Hematopoietic multipotent progenitor cell treated with erythropoietin and hydrocortisone succinate and interleukin-3 and kit ligand, for 4 days (in vitro differentiated cells): Measurements from ENCODE around the gene ARID5B.

ENCODE experiments used
- DNase-seq: peaks from one replicate; pipeline ENCODE4 v3.0.0-alpha.2; 2015

The ARID5B gene

GRCh38 chr10:61992059-61992460 is 90.6 kb downstream of the ARID5B start:
- DNase-seq: no peak

DNA sequence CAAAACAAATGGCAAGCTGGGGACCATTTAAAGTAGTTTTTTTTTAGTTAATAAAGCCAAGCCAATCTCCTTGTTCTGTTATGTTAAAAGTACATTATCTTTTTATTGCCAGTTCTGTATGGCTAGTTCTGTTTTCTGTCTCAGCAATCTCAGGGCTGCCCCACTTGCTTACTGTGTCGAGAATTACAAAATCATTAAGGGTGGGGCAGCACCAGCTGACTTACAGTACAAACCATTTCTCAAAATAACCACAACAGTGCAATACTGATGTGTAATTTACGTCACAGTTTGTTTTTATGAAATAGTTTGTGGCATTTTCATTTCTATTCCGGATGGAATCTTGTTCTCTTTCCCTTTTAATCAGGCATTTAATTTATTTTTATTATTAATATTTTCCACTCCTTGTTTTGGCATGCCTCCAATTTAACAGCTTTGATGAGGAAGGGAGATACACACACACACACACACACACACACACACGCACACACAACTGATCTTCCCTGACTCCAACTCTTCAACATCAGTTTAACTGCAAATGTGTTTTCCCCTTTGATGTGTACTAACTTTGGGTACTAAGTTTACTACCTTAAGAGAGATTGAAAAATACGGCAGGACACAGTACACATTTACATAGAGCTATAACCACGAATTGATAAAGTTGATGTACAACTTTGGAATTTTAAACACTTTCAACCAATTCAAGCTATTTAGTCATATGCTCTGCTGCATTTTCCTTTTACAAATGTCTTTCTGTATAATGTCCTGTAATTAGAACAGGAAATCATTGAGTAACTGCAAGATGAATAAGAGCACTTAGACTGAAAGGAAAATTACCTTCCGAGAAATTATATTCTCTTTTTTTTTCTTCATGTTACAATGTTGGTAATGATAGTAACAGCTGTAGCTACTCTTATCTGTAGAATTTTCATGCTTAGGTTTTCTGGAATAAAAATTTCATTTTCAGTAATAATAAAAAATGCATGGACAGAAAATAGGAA is 91.5 kb downstream of the ARID5B start:
- DNase-seq: peak; percentile 86

DNA sequence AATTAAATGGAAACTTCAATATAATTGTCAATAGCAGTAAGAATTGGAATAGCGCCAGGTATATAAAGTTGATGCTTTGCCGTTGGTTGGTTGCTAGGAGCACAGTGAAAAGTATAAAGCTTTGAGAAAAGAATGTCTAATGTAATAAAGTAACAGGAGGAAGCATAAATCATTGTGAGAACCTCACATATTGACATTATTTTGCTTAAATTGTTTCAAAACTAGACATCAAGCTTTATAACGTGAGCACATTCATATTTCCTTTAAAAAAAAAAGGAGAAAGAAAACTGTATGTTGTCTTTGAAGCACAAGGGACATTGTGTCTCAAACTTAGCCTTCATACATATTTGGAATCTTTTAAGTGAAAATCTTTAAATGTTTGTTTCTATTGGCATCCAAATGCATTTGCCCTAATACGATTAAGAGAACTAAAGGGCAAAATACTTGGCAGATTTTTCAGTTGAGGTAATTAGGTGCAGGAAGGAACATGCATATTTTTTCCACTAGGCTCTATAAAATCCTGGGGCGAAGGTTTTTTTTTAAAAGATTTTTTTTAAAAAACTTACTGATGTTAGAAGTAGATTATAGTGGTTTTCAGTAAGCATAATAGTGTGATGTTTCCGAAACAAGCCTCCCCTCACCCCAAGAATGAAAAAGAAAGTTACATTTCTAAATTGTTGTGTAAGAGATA is 92.4 kb downstream of the ARID5B start:
- no peak for DNase-seq

GRCh38 chr10:61994405-61995219 is 93.1 kb downstream of the ARID5B start:
- DNase-seq: no peak

GRCh38 chr10:61995220-61995503 is 93.7 kb downstream of the ARID5B start:
- DNase-seq: no peak

DNA sequence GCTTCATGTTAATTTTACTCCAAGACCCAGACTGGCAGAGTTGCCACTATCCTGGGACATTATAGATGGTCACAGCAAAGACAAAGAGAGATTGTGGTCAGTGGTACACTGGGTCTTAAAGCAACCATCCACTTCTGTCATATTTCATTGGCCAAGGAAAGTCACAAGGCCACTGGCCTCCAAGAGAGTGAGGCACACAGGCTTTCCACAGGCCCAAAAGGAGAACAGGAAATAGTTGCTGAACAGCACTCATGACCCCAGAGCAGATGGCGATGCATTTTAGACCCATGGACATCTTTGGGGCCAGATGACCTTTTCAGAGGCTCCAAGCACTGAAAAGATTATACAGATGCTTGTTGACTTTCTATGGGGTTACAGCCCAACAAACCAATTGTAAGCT is 97.4 kb downstream of the ARID5B start:
- no peak for DNase-seq

- DNase-seq: no peak
Observed at GRCh38 chr10:62000037-62000603, 98.6 kb downstream of the ARID5B start.

- no peak for DNase-seq
Observed at GRCh38 chr10:62000726-62001125, 99.2 kb downstream of the ARID5B start.

DNA sequence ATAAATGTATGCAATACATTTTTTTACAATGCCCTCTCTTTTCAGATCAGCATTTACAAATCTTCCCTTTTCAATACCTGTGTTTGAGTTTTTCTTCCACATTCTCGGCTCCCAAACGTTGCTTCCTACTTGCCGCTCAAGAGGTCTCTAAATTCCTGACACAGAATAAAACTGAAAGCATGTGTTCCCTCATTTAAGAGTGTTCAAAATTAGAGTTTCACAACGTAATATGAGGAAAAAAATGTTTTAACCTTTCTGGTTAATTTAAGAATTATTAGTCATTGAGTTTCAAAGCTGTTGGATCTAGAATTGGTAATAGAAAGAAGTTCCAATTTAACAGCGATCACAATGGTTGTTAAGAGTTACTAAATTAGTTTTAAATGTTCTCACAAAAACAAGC is 100.4 kb downstream of the ARID5B start:
- no peak for DNase-seq

DNA sequence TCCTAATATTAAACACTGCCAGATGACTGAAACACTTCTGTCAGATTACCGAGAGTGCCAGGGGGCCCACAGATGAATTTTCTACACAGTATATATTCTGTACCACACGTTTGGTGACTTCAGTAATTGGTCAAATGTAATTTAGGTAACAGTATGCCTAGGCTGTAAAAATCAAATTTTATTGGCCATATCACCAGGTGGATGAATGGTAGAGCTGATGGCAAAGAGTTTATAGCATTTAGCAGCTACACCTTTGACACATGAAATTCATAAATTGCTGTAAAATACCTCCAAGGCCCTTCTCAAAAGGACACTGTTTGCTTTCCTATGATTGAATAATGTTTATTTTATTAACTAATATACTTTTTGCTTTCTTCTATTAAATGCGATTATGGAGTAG is 101.3 kb downstream of the ARID5B start:
- DNase-seq: no peak

GRCh38 chr10:62004042-62004441 is 102.5 kb downstream of the ARID5B start:
- no peak for DNase-seq

DNA sequence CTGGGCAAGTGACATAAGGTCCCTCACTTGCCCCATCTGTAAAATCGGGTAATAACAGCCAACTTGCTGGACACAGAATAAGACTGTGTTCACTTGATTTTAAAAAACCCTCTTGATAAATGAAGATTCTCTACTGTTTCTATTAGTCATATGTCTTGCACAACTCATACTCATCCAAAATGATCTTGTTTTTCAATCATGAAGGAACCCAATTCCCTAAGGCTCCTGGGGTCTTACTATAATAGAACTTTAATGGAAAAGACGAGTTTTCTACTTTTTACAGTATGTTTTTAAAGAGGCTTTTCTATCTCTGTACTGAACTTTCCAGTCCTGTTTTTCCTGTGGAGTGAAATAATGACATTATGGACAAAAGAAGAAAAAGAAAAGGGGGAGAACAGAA is 103.8 kb downstream of the ARID5B start:
- no peak for DNase-seq

DNA sequence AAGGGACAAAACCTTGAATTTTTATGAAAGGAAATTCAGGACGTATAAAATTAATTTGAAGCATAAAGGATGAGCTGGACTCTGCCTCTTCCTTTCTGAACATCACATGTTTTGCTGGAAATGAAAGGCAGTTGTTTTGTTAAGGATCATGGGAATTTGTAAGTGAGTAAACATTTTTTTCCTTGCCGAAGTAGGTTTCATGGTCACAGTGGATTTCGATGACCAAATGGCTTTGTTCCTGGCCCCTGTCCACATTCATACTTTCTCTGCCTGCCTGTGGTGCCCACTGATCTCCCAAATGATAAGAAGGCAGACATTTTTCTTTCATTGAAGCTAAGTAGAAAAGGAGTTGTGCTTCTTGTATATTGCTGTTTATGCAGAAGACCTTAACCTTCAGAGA is 104.2 kb downstream of the ARID5B start:
- no peak for DNase-seq

GRCh38 chr10:62007145-62007544 is 105.6 kb downstream of the ARID5B start:
- DNase-seq: no peak

GRCh38 chr10:62008196-62008595 is 106.7 kb downstream of the ARID5B start:
- DNase-seq: no peak

GRCh38 chr10:62008946-62009345 is 107.4 kb downstream of the ARID5B start:
- DNase-seq: no peak

DNA sequence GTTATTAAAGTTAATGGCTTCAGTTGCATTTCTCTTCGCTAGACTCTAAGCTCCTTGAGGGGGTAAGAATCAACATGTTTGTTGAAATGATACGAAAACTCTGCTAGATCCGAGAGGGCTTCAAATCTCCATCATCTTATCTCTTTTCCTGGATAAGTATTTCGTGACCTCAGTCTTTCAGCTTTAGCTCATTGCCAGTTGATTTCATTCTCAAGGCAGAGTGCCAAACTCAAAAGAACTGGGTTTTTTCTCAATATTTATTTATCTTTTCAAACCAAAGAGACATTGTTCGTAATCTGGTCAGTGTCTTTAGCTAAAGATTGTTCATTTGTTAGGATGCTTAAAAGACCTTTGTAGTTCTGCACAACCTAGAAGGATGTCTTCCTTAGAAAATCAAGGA is 108.9 kb downstream of the ARID5B start:
- DNase-seq: no peak

DNA sequence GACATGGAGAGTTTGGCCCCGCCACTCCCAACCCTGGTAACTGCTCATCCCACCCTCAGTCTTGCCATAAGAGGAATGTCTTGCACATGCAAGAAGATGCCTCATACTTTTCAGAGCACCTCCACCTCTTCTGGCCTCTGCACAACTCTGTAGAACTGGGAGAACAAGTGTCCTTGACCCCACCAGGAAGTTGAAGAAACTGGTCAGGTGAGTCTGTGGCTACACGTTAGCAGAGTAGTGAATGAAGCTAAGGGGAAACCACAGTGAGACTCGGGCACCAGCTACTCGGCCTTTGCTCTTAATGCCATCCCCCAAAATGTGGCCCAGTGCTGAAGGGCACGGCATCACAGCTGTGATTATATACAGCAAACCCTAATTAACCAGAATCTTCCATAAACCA is 110.1 kb downstream of the ARID5B start:
- no peak for DNase-seq

- no peak for DNase-seq
Observed at GRCh38 chr10:62012318-62012717, 110.8 kb downstream of the ARID5B start.

GRCh38 chr10:62014510-62014909 is 113.0 kb downstream of the ARID5B start:
- DNase-seq: no peak

GRCh38 chr10:62015994-62016393 is 114.5 kb downstream of the ARID5B start:
- DNase-seq: peak; percentile 80

GRCh38 chr10:62016623-62017490 is 115.4 kb downstream of the ARID5B start:
- peak; percentile 63 for DNase-seq
